ENCODE data around the gene SNAP29. TPM values are rescaled to one million over a fixed set of nuclear protein-coding genes. Genes with fewer than 3 reads are reported as not detected.

SNAP29 gene
- total RNA-seq, 5 donors from 2014 or later (not counting 1 experiment from before 2014, with no cell fraction given), result 15.8 to 26.2 (median 23.3) TPM

GRCh38 chr22:20813056-20813455 is 45.8 kb upstream of the SNAP29 start:
- 100% methylated on average over 2 of the region's 4 CpGs for WGBS (ENCODE audit: insufficient coverage)
- Histone ChIP-seq H3K27ac (ENCODE audit: low read length) (no peak overlapping the region), H3K4me1 (ENCODE audit: control insufficient read depth in 1 of 2, extremely low read depth in 1 of 2, insufficient read depth in 2 of 2, low read length in 2 of 2) (peaks cover 5 to 6% of the 10 kb centered on the region in 2 experiments), H3K4me3 (ENCODE audit: control insufficient read depth in 1 of 2, extremely low read depth in 1 of 2, low read length in 1 of 2) (no peak overlapping the region), H3K27me3 (replicated peaks in 1 of 2; ENCODE audit: control insufficient read depth in 2 of 2, extremely low read depth in 1 of 2, insufficient read depth in 2 of 2, low read length in 1 of 2) (no peaks in the 10 kb centered on the region), H3K9me3 (no peaks in the 10 kb centered on the region), H3K36me3 (ENCODE audit: control insufficient read depth in 2 of 2, extremely low read depth in 1 of 2, insufficient read depth in 1 of 2, low read length in 1 of 2) (peaks cover 11 to 74% of the 10 kb centered on the region in 2 donors)
- ChIA-PET POLR2A (interaction anchor here in 1 of 2 donors (0.5 kb wide), 1 partner anchor 9 kb away, joined by 3 read pairs; no protein-coding TSS in a partner anchor), CTCF (no interaction called here)
- ATAC-seq (replicated peaks in 1 of 4), result no peak
- Mint-ChIP-seq H3K36me3 (peaks cover 59% of the 10 kb centered on the region), H3K4me1 (peaks cover 8 to 13% (median 12%) of the 10 kb centered on the region in 3 donors), H3K27ac (no peak overlapping the region), H3K9me3 (no peaks in the 10 kb centered on the region), H3K27me3 (no peaks in the 10 kb centered on the region), H3K4me3 (no peak overlapping the region)
- DNase-seq, result no peak

DNA sequence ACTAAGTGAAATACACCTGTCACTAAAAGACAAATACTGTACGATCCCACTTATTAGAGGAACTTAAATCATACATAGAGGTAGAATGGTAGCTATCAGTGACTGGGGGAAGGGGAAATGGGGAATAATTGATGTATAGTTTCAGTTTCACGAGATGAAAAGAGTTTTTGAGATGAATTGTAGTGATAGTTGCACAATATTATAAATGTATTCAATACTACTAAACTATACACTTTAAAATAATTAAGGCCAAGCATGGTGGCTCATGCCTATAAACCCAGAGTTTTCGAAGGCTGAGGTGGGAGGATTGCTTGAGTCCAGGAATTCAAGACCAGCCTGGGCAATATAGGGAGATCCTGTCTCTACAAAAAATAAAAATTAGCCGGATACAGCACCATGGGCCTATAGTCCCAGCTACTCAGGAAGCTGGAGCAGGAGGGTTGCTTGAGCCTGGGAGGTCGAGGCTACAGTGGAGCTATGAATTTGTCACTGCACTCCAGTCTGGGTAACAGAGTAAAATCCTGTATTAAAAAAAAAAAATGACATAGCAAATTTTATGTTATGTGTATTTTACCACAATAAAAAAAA is 44.5 kb upstream of the SNAP29 start:
- H3K27ac ChIP-seq (ENCODE audit: low read length), result no peak overlapping the region
- no peak for DNase-seq
- Mint-ChIP-seq H3K36me3 (peaks cover 63% of the 10 kb centered on the region), H3K4me3 (no peak overlapping the region), H3K9me3 (no peaks in the 10 kb centered on the region), H3K27ac (no peak overlapping the region), H3K27me3 (no peaks in the 10 kb centered on the region), H3K4me1 (peaks cover 8 to 13% (median 9%) of the 10 kb centered on the region in 3 donors)
- H3K4me1 ChIP-seq (ENCODE audit: control insufficient read depth in 1 of 2, extremely low read depth in 1 of 2, insufficient read depth in 2 of 2, low read length in 2 of 2), result peaks cover 5 to 6% of the 10 kb centered on the region in 2 experiments
- POLR2A ChIA-PET, result no interaction called here
- CTCF ChIA-PET, result no interaction called here
- no peaks in the 10 kb centered on the region for H3K9me3 ChIP-seq
- peaks cover 11 to 77% of the 10 kb centered on the region in 2 donors for H3K36me3 ChIP-seq (ENCODE audit: control insufficient read depth in 2 of 2, extremely low read depth in 1 of 2, insufficient read depth in 1 of 2, low read length in 1 of 2)
- H3K27me3 ChIP-seq (replicated peaks in 1 of 2; ENCODE audit: control insufficient read depth in 2 of 2, extremely low read depth in 1 of 2, insufficient read depth in 2 of 2, low read length in 1 of 2), result no peaks in the 10 kb centered on the region
- no CpG with 5 or more reads among the region's 5 CpGs for WGBS (ENCODE audit: insufficient coverage)
- H3K4me3 ChIP-seq (ENCODE audit: control insufficient read depth in 1 of 2, extremely low read depth in 1 of 2, low read length in 1 of 2), result no peak overlapping the region
- ATAC-seq (replicated peaks in 1 of 4), result no peak

DNA sequence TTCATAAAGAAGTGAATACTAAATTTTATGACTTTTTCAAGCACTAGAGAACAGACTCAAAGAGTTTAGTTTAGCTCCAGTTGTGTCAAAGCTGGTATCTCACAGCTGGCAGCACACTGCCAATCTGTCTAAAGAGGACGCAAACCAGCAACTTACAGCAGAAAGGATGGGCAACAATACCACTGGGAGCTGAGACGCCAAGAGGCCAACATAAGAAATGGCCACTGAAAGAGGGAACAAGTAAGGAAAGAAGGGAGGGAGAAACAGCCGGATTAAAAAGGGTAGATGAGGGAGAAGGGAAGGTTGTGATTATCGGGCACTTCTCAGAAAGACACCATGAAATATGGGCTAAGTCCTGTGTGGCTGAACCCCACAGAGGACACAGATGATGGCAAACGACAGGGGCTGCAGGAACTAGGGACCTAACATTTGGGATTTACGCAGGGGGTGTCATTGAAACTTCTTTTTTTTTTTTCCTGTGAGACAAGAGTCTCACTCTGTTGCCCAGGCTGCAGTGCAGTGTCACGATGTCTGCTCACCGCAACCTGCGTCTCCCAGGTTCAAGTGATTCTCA is 43.2 kb upstream of the SNAP29 start:
- WGBS (ENCODE audit: insufficient coverage), result 98% methylated on average over 7 of the region's 9 CpGs
- H3K4me1 ChIP-seq (ENCODE audit: control insufficient read depth in 1 of 2, extremely low read depth in 1 of 2, insufficient read depth in 2 of 2, low read length in 2 of 2), result peaks cover 3 to 5% of the 10 kb centered on the region in 2 experiments
- H3K27me3 Mint-ChIP-seq, result no peaks in the 10 kb centered on the region
- no peak overlapping the region for H3K4me3 Mint-ChIP-seq
- no peaks in the 10 kb centered on the region for H3K9me3 ChIP-seq
- peaks cover 8 to 9% (median 8%) of the 10 kb centered on the region in 3 donors for H3K4me1 Mint-ChIP-seq
- ChIA-PET CTCF (interaction anchor here in 1 of 2 donors (0.7 kb wide), 1 partner anchor 643 kb away, joined by 3 read pairs; no protein-coding TSS in a partner anchor), POLR2A (no interaction called here)
- ATAC-seq (replicated peaks in 1 of 4), result no peak
- no peaks in the 10 kb centered on the region for H3K27me3 ChIP-seq (replicated peaks in 1 of 2; ENCODE audit: control insufficient read depth in 2 of 2, extremely low read depth in 1 of 2, insufficient read depth in 2 of 2, low read length in 1 of 2)
- H3K4me3 ChIP-seq (ENCODE audit: control insufficient read depth in 1 of 2, extremely low read depth in 1 of 2, low read length in 1 of 2), result no peak overlapping the region
- no peaks in the 10 kb centered on the region for H3K9me3 Mint-ChIP-seq
- H3K27ac ChIP-seq (ENCODE audit: low read length), result no peak overlapping the region
- peaks cover 59% of the 10 kb centered on the region for H3K36me3 Mint-ChIP-seq
- H3K27ac Mint-ChIP-seq, result no peak overlapping the region
- DNase-seq, result no peak
- peaks cover 11 to 79% of the 10 kb centered on the region in 2 donors for H3K36me3 ChIP-seq (ENCODE audit: control insufficient read depth in 2 of 2, extremely low read depth in 1 of 2, insufficient read depth in 1 of 2, low read length in 1 of 2)

GRCh38 chr22:20816559-20816958 is 42.2 kb upstream of the SNAP29 start:
- CTCF ChIA-PET, result no interaction called here
- H3K4me1 ChIP-seq (ENCODE audit: control insufficient read depth in 1 of 2, extremely low read depth in 1 of 2, insufficient read depth in 2 of 2, low read length in 2 of 2), result no peaks in the 10 kb centered on the region
- H3K27me3 ChIP-seq (replicated peaks in 1 of 2; ENCODE audit: control insufficient read depth in 2 of 2, extremely low read depth in 1 of 2, insufficient read depth in 2 of 2, low read length in 1 of 2), result no peaks in the 10 kb centered on the region
- no peak overlapping the region for H3K27ac Mint-ChIP-seq
- no peaks in the 10 kb centered on the region for H3K9me3 Mint-ChIP-seq
- no peak overlapping the region for H3K27ac ChIP-seq (ENCODE audit: low read length)
- no peak overlapping the region for H3K4me3 Mint-ChIP-seq
- 93% methylated on average over 3 of the region's 6 CpGs for WGBS (ENCODE audit: insufficient coverage)
- no peaks in the 10 kb centered on the region for H3K27me3 Mint-ChIP-seq
- no peak for ATAC-seq (replicated peaks in 1 of 4)
- DNase-seq, result no peak
- POLR2A ChIA-PET, result no interaction called here
- no peaks in the 10 kb centered on the region for H3K4me1 Mint-ChIP-seq
- H3K4me3 ChIP-seq (ENCODE audit: control insufficient read depth in 1 of 2, extremely low read depth in 1 of 2, low read length in 1 of 2), result no peak overlapping the region
- H3K9me3 ChIP-seq, result no peaks in the 10 kb centered on the region
- H3K36me3 ChIP-seq (ENCODE audit: control insufficient read depth in 2 of 2, extremely low read depth in 1 of 2, insufficient read depth in 1 of 2, low read length in 1 of 2), result peaks cover 11 to 74% of the 10 kb centered on the region in 2 donors
- H3K36me3 Mint-ChIP-seq, result peaks cover 51% of the 10 kb centered on the region

GRCh38 chr22:20818471-20818870 is 40.3 kb upstream of the SNAP29 start:
- Mint-ChIP-seq H3K4me1 (no peaks in the 10 kb centered on the region), H3K36me3 (peaks cover 42% of the 10 kb centered on the region), H3K27ac (peak overlapping the region in 1 of 2 donors; percentile 42), H3K27me3 (no peaks in the 10 kb centered on the region), H3K9me3 (no peaks in the 10 kb centered on the region), H3K4me3 (no peak overlapping the region)
- H3K4me3 ChIP-seq (ENCODE audit: control insufficient read depth in 1 of 2, extremely low read depth in 1 of 2, low read length in 1 of 2), result no peak overlapping the region
- DNase-seq, result no peak
- CTCF ChIA-PET, result no interaction called here
- no peaks in the 10 kb centered on the region for H3K27me3 ChIP-seq (replicated peaks in 1 of 2; ENCODE audit: control insufficient read depth in 2 of 2, extremely low read depth in 1 of 2, insufficient read depth in 2 of 2, low read length in 1 of 2)
- H3K9me3 ChIP-seq, result no peaks in the 10 kb centered on the region
- 100% methylated on average over 2 of the region's 3 CpGs for WGBS (ENCODE audit: insufficient coverage)
- no peak overlapping the region for H3K27ac ChIP-seq (ENCODE audit: low read length)
- H3K4me1 ChIP-seq (ENCODE audit: control insufficient read depth in 1 of 2, extremely low read depth in 1 of 2, insufficient read depth in 2 of 2, low read length in 2 of 2), result no peaks in the 10 kb centered on the region
- POLR2A ChIA-PET, result no interaction called here
- ATAC-seq (replicated peaks in 1 of 4), result no peak
- peaks cover 8 to 63% of the 10 kb centered on the region in 2 donors for H3K36me3 ChIP-seq (ENCODE audit: control insufficient read depth in 2 of 2, extremely low read depth in 1 of 2, insufficient read depth in 1 of 2, low read length in 1 of 2)

DNA sequence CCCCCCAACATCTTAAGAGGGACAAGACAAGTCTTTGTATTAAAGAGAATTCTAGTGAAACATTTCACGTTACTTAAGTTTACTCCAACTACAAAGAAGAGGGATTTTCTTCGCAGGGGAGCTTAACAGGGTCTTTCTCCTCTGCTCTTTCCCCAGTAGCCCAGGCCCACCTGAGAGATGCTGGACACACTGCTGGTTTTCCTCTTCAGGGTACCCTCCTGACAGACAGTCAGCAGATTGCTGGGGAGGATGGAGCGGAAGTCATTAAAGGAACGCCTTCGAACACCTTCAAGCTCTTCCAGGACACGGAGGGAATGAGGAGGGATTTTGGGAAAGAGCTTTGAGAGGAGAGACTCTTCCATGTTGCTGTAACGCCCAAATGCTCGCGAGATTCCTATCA is 39.3 kb upstream of the SNAP29 start:
- H3K27ac ChIP-seq (ENCODE audit: low read length), result no peak overlapping the region
- no peaks in the 10 kb centered on the region for H3K9me3 ChIP-seq
- peaks cover 8 to 66% of the 10 kb centered on the region in 2 donors for H3K36me3 ChIP-seq (ENCODE audit: control insufficient read depth in 2 of 2, extremely low read depth in 1 of 2, insufficient read depth in 1 of 2, low read length in 1 of 2)
- H3K4me1 ChIP-seq (ENCODE audit: control insufficient read depth in 1 of 2, extremely low read depth in 1 of 2, insufficient read depth in 2 of 2, low read length in 2 of 2), result no peaks in the 10 kb centered on the region
- Mint-ChIP-seq H3K4me1 (no peaks in the 10 kb centered on the region), H3K4me3 (no peak overlapping the region), H3K27me3 (no peaks in the 10 kb centered on the region), H3K27ac (no peak overlapping the region), H3K9me3 (no peaks in the 10 kb centered on the region), H3K36me3 (peaks cover 37% of the 10 kb centered on the region)
- ATAC-seq (replicated peaks in 1 of 4) (no peak), DNase-seq (no peak)
- POLR2A ChIA-PET, result no interaction called here
- CTCF ChIA-PET, result no interaction called here
- no CpG with 5 or more reads among the region's 9 CpGs for WGBS (ENCODE audit: insufficient coverage)
- H3K4me3 ChIP-seq (ENCODE audit: control insufficient read depth in 1 of 2, extremely low read depth in 1 of 2, low read length in 1 of 2), result no peak overlapping the region
- no peaks in the 10 kb centered on the region for H3K27me3 ChIP-seq (replicated peaks in 1 of 2; ENCODE audit: control insufficient read depth in 2 of 2, extremely low read depth in 1 of 2, insufficient read depth in 2 of 2, low read length in 1 of 2)

Data from T-cell (primary cell).